ENCODE measurements around the gene NAA80.

- TF ChIP-seq MAX (IDR thresholded peaks at IDR 0.05) (no peak), NFIC (IDR thresholded peaks at IDR 0.05) (no peak), EGR1 (IDR thresholded peaks at IDR 0.05) (no peak), RAD21 (IDR thresholded peaks at IDR 0.05; ENCODE audit: low read depth) (no peak)
These were observed 900 bp upstream of the NAA80 start for GRCh38 chr3:50299929-50300680.
